HUES6 (cell line): Measurements from ENCODE around the gene MPG.
A peak's percentile ranks its signal among the peaks of the same experiment; 100 is the strongest.

Source experiments
- H3K27ac ChIP-seq: 2 replicates; pipeline ENCODE4 v1.7.0; 2013; ENCODE audit warnings: low read depth, mild to moderate bottlenecking, low read length, inconsistent platforms
- H3K27me3 ChIP-seq: 2 replicates; pipeline ENCODE4 v1.6.1; 2013; ENCODE audit warnings: low read length; ENCODE audit not compliant: control insufficient read depth, insufficient read depth
- H3K36me3 ChIP-seq: 2 replicates; pipeline ENCODE4 v1.6.1; 2013; ENCODE audit warnings: low read length; ENCODE audit not compliant: control insufficient read depth, insufficient read depth
- H3K4me1 ChIP-seq: 2 replicates; pipeline ENCODE4 v1.6.1; 2013; ENCODE audit warnings: low read length; ENCODE audit not compliant: control insufficient read depth, insufficient read depth
- H3K4me3 ChIP-seq: 2 replicates; pipeline ENCODE4 v1.5.1; 2013; ENCODE audit warnings: low read depth, low read length
- H3K9ac ChIP-seq: one replicate; pipeline ENCODE4 v1.6.1; 2013; ENCODE audit warnings: mild to moderate bottlenecking, low read length
- H3K9me3 ChIP-seq: 2 replicates; pipeline ENCODE4 v1.6.1; 2013; ENCODE audit warnings: low read depth, low read length; ENCODE audit not compliant: control insufficient read depth, insufficient read depth

Gene MPG

GRCh38 chr16:53346-54236 is 24.4 kb upstream of the MPG start, which contains the start of the genes POLR3K and SNRNP25:
POLR3K (minus strand) TSS chr16:53608; CDS start chr16:53586, 22 bp downstream.
SNRNP25 (plus strand) TSS chr16:53828; CDS start chr16:54017, 189 bp downstream.
- no peaks in the 10 kb centered on the region for H3K9me3 ChIP-seq
- peak within 1 kb of the TSS; percentile 79 for H3K4me3 ChIP-seq
- H3K36me3 ChIP-seq = peaks cover 62% of the 10 kb centered on the region
- no peaks in the 10 kb centered on the region for H3K27me3 ChIP-seq
- H3K27ac ChIP-seq = peak within 1 kb of the TSS; percentile 75; the same call in 1 of the 2 replicates
- H3K9ac ChIP-seq = peak within 1 kb of the TSS; percentile 90
- H3K4me1 ChIP-seq = no peaks in the 10 kb centered on the region

- Histone ChIP-seq H3K4me1 (no peaks in the 10 kb centered on the region), H3K27me3 (no peaks in the 10 kb centered on the region), H3K36me3 (peaks cover 67% of the 10 kb centered on the region), H3K27ac (peak overlapping the region; percentile 75; the same call in 1 of the 2 replicates), H3K9ac (peak overlapping the region; percentile 82), H3K9me3 (no peaks in the 10 kb centered on the region), H3K4me3 (peak overlapping the region; percentile 79)
Measured at GRCh38 chr16:54237-54581, 23.8 kb upstream of the MPG start.

GRCh38 chr16:55571-56136 is 22.4 kb upstream of the MPG start:
- peaks cover 68% of the 10 kb centered on the region for H3K36me3 ChIP-seq
- H3K4me3 ChIP-seq = no peak overlapping the region
- H3K27ac ChIP-seq = no peak overlapping the region
- H3K9me3 ChIP-seq = no peaks in the 10 kb centered on the region
- H3K27me3 ChIP-seq = no peaks in the 10 kb centered on the region
- no peaks in the 10 kb centered on the region for H3K4me1 ChIP-seq
- H3K9ac ChIP-seq = no peak overlapping the region

GRCh38 chr16:56231-56927 is 21.6 kb upstream of the MPG start:
- Histone ChIP-seq H3K27me3 (no peaks in the 10 kb centered on the region), H3K9me3 (no peaks in the 10 kb centered on the region), H3K4me3 (no peak overlapping the region), H3K4me1 (no peaks in the 10 kb centered on the region), H3K36me3 (peaks cover 67% of the 10 kb centered on the region), H3K9ac (no peak overlapping the region), H3K27ac (no peak overlapping the region)

GRCh38 chr16:57711-58110 is 20.3 kb upstream of the MPG start:
- Histone ChIP-seq H3K9me3 (no peaks in the 10 kb centered on the region), H3K27ac (no peak overlapping the region), H3K27me3 (no peaks in the 10 kb centered on the region), H3K4me1 (no peaks in the 10 kb centered on the region), H3K9ac (no peak overlapping the region), H3K4me3 (no peak overlapping the region), H3K36me3 (peaks cover 77% of the 10 kb centered on the region)

GRCh38 chr16:58491-59439 is 19.3 kb upstream of the MPG start:
- Histone ChIP-seq H3K27me3 (no peaks in the 10 kb centered on the region), H3K27ac (no peak overlapping the region), H3K36me3 (peaks cover 87% of the 10 kb centered on the region), H3K4me1 (no peaks in the 10 kb centered on the region), H3K4me3 (no peak overlapping the region), H3K9me3 (no peaks in the 10 kb centered on the region), H3K9ac (no peak overlapping the region)

GRCh38 chr16:59440-60059 is 18.5 kb upstream of the MPG start:
- H3K4me3 ChIP-seq = no peak overlapping the region

GRCh38 chr16:60166-60565 is 17.9 kb upstream of the MPG start:
- no peaks in the 10 kb centered on the region for H3K9me3 ChIP-seq
- H3K36me3 ChIP-seq = peaks cover 98% of the 10 kb centered on the region
- no peaks in the 10 kb centered on the region for H3K27me3 ChIP-seq
- H3K27ac ChIP-seq = no peak overlapping the region
- H3K4me3 ChIP-seq = no peak overlapping the region
- no peaks in the 10 kb centered on the region for H3K4me1 ChIP-seq
- H3K9ac ChIP-seq = no peak overlapping the region

More at GRCh38 chr16:59440-60059, 18.5 kb upstream of the MPG start:
- H3K4me1 ChIP-seq = no peaks in the 10 kb centered on the region
- peaks cover 95% of the 10 kb centered on the region for H3K36me3 ChIP-seq
- H3K9me3 ChIP-seq = no peaks in the 10 kb centered on the region
- no peak overlapping the region for H3K9ac ChIP-seq
- no peaks in the 10 kb centered on the region for H3K27me3 ChIP-seq
- no peak overlapping the region for H3K27ac ChIP-seq

GRCh38 chr16:60929-61878 is 16.8 kb upstream of the MPG start:
- Histone ChIP-seq H3K9me3 (no peaks in the 10 kb centered on the region), H3K4me1 (peaks cover 4% of the 10 kb centered on the region; the same call in 1 of the 2 replicates), H3K27me3 (no peaks in the 10 kb centered on the region), H3K36me3 (peaks cover 88% of the 10 kb centered on the region), H3K27ac (no peak overlapping the region), H3K9ac (no peak overlapping the region), H3K4me3 (no peak overlapping the region)
